ENCODE results near the gene MIEN1.

- TF ChIP-seq ZNF274 (IDR thresholded peaks at IDR 0.05; ENCODE audit: low read depth, low read length), result no peak
- TF ChIP-seq SUZ12 (IDR thresholded peaks at IDR 0.05; ENCODE audit: extremely low read depth, insufficient read depth, insufficient read length), result no peak
These were observed 15.2 kb upstream of the MIEN1 start for GRCh38 chr17:39745335-39746144.
